NCI-H2171 (cell line): ENCODE results near the gene SLC2A1.

ENCODE experiments used
- DNase-seq: peaks from one replicate; lab custom pipeline; 2025; lab: John Stamatoyannopoulos, UW

The SLC2A1 gene

GRCh38 chr1:42979896-42980800 lies 21.5 kb upstream of the SLC2A1 start:
- DNase-seq: no peak

GRCh38 chr1:42979036-42979430 lies 20.4 kb upstream of the SLC2A1 start:
- DNase-seq: no peak

- DNase-seq: no peak
Observed at GRCh38 chr1:42978317-42979035, 19.8 kb upstream of the SLC2A1 start.

- DNase-seq: no peak
Observed at GRCh38 chr1:42977653-42978052, 19.0 kb upstream of the SLC2A1 start.

- DNase-seq: no peak
Observed at GRCh38 chr1:42975561-42976225, 17.0 kb upstream of the SLC2A1 start.

- no peak for DNase-seq
Observed at GRCh38 chr1:42974767-42975437, 16.2 kb upstream of the SLC2A1 start.

GRCh38 chr1:42973799-42974198 lies 15.1 kb upstream of the SLC2A1 start:
- no peak for DNase-seq

- no peak for DNase-seq
Observed at GRCh38 chr1:42973286-42973685, 14.6 kb upstream of the SLC2A1 start.

- DNase-seq: no peak
Observed at GRCh38 chr1:42971841-42972291, 13.2 kb upstream of the SLC2A1 start.

- no peak for DNase-seq
Observed at GRCh38 chr1:42970143-42970542, 11.5 kb upstream of the SLC2A1 start.

GRCh38 chr1:42968654-42969053 lies 10.0 kb upstream of the SLC2A1 start:
- DNase-seq: no peak

- DNase-seq: peak; percentile 90
Observed at GRCh38 chr1:42966688-42967612, 8.3 kb upstream of the SLC2A1 start.

- no peak for DNase-seq
Observed at GRCh38 chr1:42965378-42965777, 6.7 kb upstream of the SLC2A1 start.

GRCh38 chr1:42964044-42964812 lies 5.6 kb upstream of the SLC2A1 start:
- no peak for DNase-seq

GRCh38 chr1:42963378-42964043 lies 4.8 kb upstream of the SLC2A1 start:
- DNase-seq: no peak

- DNase-seq: peak; percentile 36
Observed at GRCh38 chr1:42962641-42963377, 4.1 kb upstream of the SLC2A1 start.

- no peak for DNase-seq
Observed at GRCh38 chr1:42961312-42962091, 2.8 kb upstream of the SLC2A1 start.
